Measurements from ENCODE around the gene TAGLN2.
"Not testable (repeated sequence)": the region's sequence is repeated elsewhere in the genome, so short reads cannot be mapped to it uniquely, and the experiment has no call there.

TAGLN2 gene

GRCh38 chr1:159906960-159907359, 18.3 kb downstream of the TAGLN2 start:
- no peak for TF ChIP-seq CTCF (IDR thresholded peaks at IDR 0.05)
- Histone ChIP-seq H3K4me3 (ENCODE audit: low read depth, low read length) (no peak overlapping the region), H3K4me2 (ENCODE audit: low read length) (no peak overlapping the region), H3K27ac (no peak overlapping the region), H3K4me1 (peaks cover 3% of the 10 kb centered on the region), H3K27me3 (ENCODE audit: control insufficient read depth, insufficient read depth, low read length) (no peaks in the 10 kb centered on the region), H2AFZ (no peak overlapping the region), H3K9ac (no peak overlapping the region), H3K36me3 (ENCODE audit: control insufficient read depth, insufficient read depth, low read length) (no peaks in the 10 kb centered on the region), H3K9me3 (ENCODE audit: control insufficient read depth, low read length) (no peaks in the 10 kb centered on the region), H3K79me2 (no peaks in the 10 kb centered on the region)

- H3K4me3 ChIP-seq (ENCODE audit: low read depth, low read length); H2AFZ ChIP-seq; H3K79me2 ChIP-seq; H3K4me2 ChIP-seq (ENCODE audit: low read length); H3K36me3 ChIP-seq (ENCODE audit: control insufficient read depth, insufficient read depth, low read length); H3K27ac ChIP-seq; H3K9me3 ChIP-seq (ENCODE audit: control insufficient read depth, low read length); H3K4me1 ChIP-seq; H3K9ac ChIP-seq; H3K27me3 ChIP-seq (ENCODE audit: control insufficient read depth, insufficient read depth, low read length): not testable (repeated sequence)
Measured at GRCh38 chr1:159904036-159904435, 21.3 kb downstream of the TAGLN2 start.

- no peak overlapping the region for H3K4me2 ChIP-seq (ENCODE audit: low read length)
- no peak overlapping the region for H3K4me3 ChIP-seq (ENCODE audit: low read depth, low read length)
- H3K36me3 ChIP-seq (ENCODE audit: control insufficient read depth, insufficient read depth, low read length): no peaks in the 10 kb centered on the region
- no peaks in the 10 kb centered on the region for H3K9me3 ChIP-seq (ENCODE audit: control insufficient read depth, low read length)
- no peak overlapping the region for H3K27ac ChIP-seq
- no peak for TF ChIP-seq CTCF (IDR thresholded peaks at IDR 0.05)
- H3K27me3 ChIP-seq (ENCODE audit: control insufficient read depth, insufficient read depth, low read length): no peaks in the 10 kb centered on the region
- no peak overlapping the region for H3K9ac ChIP-seq
- no peaks in the 10 kb centered on the region for H3K4me1 ChIP-seq
- no peak overlapping the region for H2AFZ ChIP-seq
- H3K79me2 ChIP-seq: no peaks in the 10 kb centered on the region
Measured at GRCh38 chr1:159902541-159902940, 22.8 kb downstream of the TAGLN2 start.

- Histone ChIP-seq H3K9ac (no peak overlapping the region), H3K4me2 (ENCODE audit: low read length) (no peak overlapping the region), H3K4me1 (no peaks in the 10 kb centered on the region), H2AFZ (no peak overlapping the region), H3K79me2 (no peaks in the 10 kb centered on the region), H3K27ac (no peak overlapping the region), H3K4me3 (ENCODE audit: low read depth, low read length) (no peak overlapping the region), H3K9me3 (ENCODE audit: control insufficient read depth, low read length) (no peaks in the 10 kb centered on the region), H3K27me3 (ENCODE audit: control insufficient read depth, insufficient read depth, low read length) (no peaks in the 10 kb centered on the region), H3K36me3 (ENCODE audit: control insufficient read depth, insufficient read depth, low read length) (no peaks in the 10 kb centered on the region)
- no peak for TF ChIP-seq CTCF (IDR thresholded peaks at IDR 0.05)
Measured at GRCh38 chr1:159900755-159901360, 24.4 kb downstream of the TAGLN2 start.

GRCh38 chr1:159900086-159900680, 25.1 kb downstream of the TAGLN2 start, which contains the start of gene CFAP45:
TSS of gene CFAP45 (minus strand) at chr1:159900165. CDS start at chr1:159900098, 67 bp downstream.
- Histone ChIP-seq H3K36me3 (ENCODE audit: control insufficient read depth, insufficient read depth, low read length) (no peaks in the 10 kb centered on the region), H3K4me2 (ENCODE audit: low read length) (peak within 1 kb of the TSS; percentile 4), H3K27me3 (ENCODE audit: control insufficient read depth, insufficient read depth, low read length) (no peaks in the 10 kb centered on the region), H3K9ac (no peak within 1 kb of the TSS), H3K9me3 (ENCODE audit: control insufficient read depth, low read length) (no peaks in the 10 kb centered on the region), H3K4me1 (no peaks in the 10 kb centered on the region), H2AFZ (no peak within 1 kb of the TSS), H3K27ac (no peak within 1 kb of the TSS), H3K4me3 (ENCODE audit: low read depth, low read length) (no peak within 1 kb of the TSS), H3K79me2 (no peaks in the 10 kb centered on the region)
- TF ChIP-seq CTCF (IDR thresholded peaks at IDR 0.05): no peak

GRCh38 chr1:159899634-159900033, 25.7 kb downstream of the TAGLN2 start:
- not testable (repeated sequence) for H3K27me3 ChIP-seq (ENCODE audit: control insufficient read depth, insufficient read depth, low read length); H3K36me3 ChIP-seq (ENCODE audit: control insufficient read depth, insufficient read depth, low read length); H3K79me2 ChIP-seq; H3K9ac ChIP-seq; H3K9me3 ChIP-seq (ENCODE audit: control insufficient read depth, low read length); H3K4me1 ChIP-seq; H3K4me3 ChIP-seq (ENCODE audit: low read depth, low read length); H3K27ac ChIP-seq; H3K4me2 ChIP-seq (ENCODE audit: low read length); H2AFZ ChIP-seq

All from parathyroid adenoma (tissue), 2 donors.